HEK293T (cell line): Measurements from ENCODE around the gene INPP5D.

Source experiments
- BHLHE40 ChIP-seq: fragments of 450-650 bp; IDR thresholded peaks from 2 replicates; pipeline ENCODE4 v1.6.1; 2016; ENCODE audit warnings: mild to moderate bottlenecking, moderate library complexity, borderline replicate concordance
- ELF4 ChIP-seq: fragments of 450-650 bp; IDR thresholded peaks from 2 replicates; pipeline ENCODE4 v1.6.1; 2017; ENCODE audit warnings: antibody characterized with exemption
- FOXA1 ChIP-seq: fragments of 450-650 bp; IDR thresholded peaks from 2 replicates; pipeline ENCODE4 v1.6.1; 2016; ENCODE audit warnings: mild to moderate bottlenecking
- FOXK2 ChIP-seq: fragments of 450-650 bp; IDR thresholded peaks from 2 replicates; pipeline ENCODE4 v1.6.1; 2016; ENCODE audit warnings: mild to moderate bottlenecking
- FOXM1 ChIP-seq: fragments of 450-650 bp; IDR thresholded peaks from 2 replicates; pipeline ENCODE4 v1.6.1; 2017; ENCODE audit warnings: mild to moderate bottlenecking, borderline replicate concordance
- HDGF ChIP-seq: fragments of 450-650 bp; IDR thresholded peaks from 2 replicates; pipeline ENCODE4 v1.6.1; 2017; ENCODE audit warnings: antibody characterized with exemption, borderline replicate concordance
- L3MBTL2 ChIP-seq: fragments of 450-650 bp; conservative IDR thresholded peaks from 2 replicates; pipeline ENCODE4 v1.6.1; 2016; ENCODE audit warnings: mild to moderate bottlenecking
- NFRKB ChIP-seq: fragments of 450-650 bp; IDR thresholded peaks from 2 replicates; pipeline ENCODE4 v1.6.1; 2016; ENCODE audit warnings: mild to moderate bottlenecking, moderate library complexity
- SP1 ChIP-seq: fragments of 450-650 bp; IDR thresholded peaks from 2 replicates; pipeline ENCODE4 v1.6.1; 2017
- SUZ12 ChIP-seq: fragments of 450-650 bp; IDR thresholded peaks from 2 replicates; pipeline ENCODE4 v1.6.1; 2016; ENCODE audit warnings: mild to moderate bottlenecking
- ZNF384 ChIP-seq: fragments of 450-650 bp; IDR thresholded peaks from 2 replicates; pipeline ENCODE4 v1.6.1; 2016

DNA sequence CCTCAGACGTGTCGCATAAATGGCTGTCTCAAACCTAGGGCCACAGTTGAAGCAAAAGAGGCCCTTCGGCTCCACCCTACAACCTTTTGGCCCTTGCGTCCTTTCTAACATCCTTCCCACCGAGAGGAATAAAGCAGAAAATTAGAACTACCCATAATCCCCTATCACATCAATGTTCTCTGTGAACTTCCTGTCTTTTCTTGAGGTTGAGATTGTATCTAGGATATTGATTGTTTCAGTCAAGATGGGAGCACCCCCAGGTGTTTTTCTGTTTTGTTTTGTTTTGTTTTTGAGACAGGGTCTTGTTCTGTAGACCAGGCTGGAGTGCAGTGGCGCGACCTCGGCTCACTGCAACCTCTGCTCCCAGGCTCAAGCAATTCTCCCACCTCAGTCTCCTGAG is 23.6 kb downstream of the INPP5D start:
- TF ChIP-seq NFRKB (no peak), FOXK2 (no peak), L3MBTL2 (no peak), SUZ12 (no peak), FOXA1 (no peak), BHLHE40 (no peak), ZNF384 (no peak), SP1 (no peak), FOXM1 (no peak), ELF4 (no peak), HDGF (no peak)
